Testis (tissue), 2 donors: Measurements from ENCODE around the gene AOAH.

ENCODE experiments used
- POLR2A ChIP-seq: fragments of 450-650 bp; IDR thresholded peaks from one replicate; pipeline ENCODE4 v1.6.1; 2017; ENCODE audit warnings: antibody characterized with exemption, mild to moderate bottlenecking, moderate library complexity
- TF ChIP-seq, protein P1 (sequence below), 3 experiments: fragments of 450-650 bp in 2 of 3; fragments of 200-600 bp in 1 of 3; sonication (generic) in 1 of 3; IDR thresholded peaks; one replicate each; pipeline ENCODE4 v1.5.1; 2016 to 2019; ENCODE audit warnings: antibody characterized with exemption in 3 of 3, mild to moderate bottlenecking in 2 of 3, moderate library complexity in 1 of 3

DNA sequence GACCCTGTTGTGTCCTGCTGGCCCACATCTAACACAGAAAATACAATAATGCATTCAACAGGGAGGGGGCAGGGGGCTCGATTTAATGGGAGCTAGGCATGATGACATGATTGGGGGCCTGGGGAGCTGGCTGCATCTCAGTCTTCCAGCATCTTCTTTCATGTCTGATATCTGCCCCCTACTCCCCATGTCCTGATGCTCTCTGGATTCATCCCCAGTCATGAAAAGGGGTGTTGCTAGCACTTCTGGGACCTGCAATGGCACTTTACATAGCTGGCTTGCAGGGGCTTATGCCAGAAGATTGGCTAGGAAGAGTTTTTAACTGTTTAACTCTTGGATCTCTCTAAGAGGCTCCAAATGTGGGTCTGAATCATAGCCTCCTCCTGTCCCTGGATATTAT is 94.9 kb downstream of the AOAH start:
- TF ChIP-seq, protein P1, sequence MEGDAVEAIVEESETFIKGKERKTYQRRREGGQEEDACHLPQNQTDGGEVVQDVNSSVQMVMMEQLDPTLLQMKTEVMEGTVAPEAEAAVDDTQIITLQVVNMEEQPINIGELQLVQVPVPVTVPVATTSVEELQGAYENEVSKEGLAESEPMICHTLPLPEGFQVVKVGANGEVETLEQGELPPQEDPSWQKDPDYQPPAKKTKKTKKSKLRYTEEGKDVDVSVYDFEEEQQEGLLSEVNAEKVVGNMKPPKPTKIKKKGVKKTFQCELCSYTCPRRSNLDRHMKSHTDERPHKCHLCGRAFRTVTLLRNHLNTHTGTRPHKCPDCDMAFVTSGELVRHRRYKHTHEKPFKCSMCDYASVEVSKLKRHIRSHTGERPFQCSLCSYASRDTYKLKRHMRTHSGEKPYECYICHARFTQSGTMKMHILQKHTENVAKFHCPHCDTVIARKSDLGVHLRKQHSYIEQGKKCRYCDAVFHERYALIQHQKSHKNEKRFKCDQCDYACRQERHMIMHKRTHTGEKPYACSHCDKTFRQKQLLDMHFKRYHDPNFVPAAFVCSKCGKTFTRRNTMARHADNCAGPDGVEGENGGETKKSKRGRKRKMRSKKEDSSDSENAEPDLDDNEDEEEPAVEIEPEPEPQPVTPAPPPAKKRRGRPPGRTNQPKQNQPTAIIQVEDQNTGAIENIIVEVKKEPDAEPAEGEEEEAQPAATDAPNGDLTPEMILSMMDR (IDR thresholded peaks at IDR 0.05) = no peak
- TF ChIP-seq POLR2A = no peak
